ENCODE measurements around the gene CDK10. TPM values are rescaled to one million over a fixed set of nuclear protein-coding genes. Genes with fewer than 3 reads are reported as not detected.
A peak's percentile ranks its signal among the peaks of the same experiment; 100 is the strongest.

Gene CDK10
- total and polyA plus RNA-seq, 9 of the 15 experiments (the other 6 are each of a cell fraction or from before 2014, with no cell fraction given): 2.0 to 85.1 (median 40.1) TPM

- Histone ChIP-seq H2AFZ (ENCODE audit: low read depth, low read length) (no peak overlapping the region), H3K79me2 (ENCODE audit: control insufficient read depth, insufficient read depth, low read length) (no peaks in the 10 kb centered on the region), H3K27ac (ENCODE audit: extremely low read depth, low read depth, low read length) (no peak overlapping the region), H3K4me2 (ENCODE audit: insufficient read depth, low read length) (no peak overlapping the region), H3K9me1 (ENCODE audit: control insufficient read depth, insufficient read depth, low read length) (no peaks in the 10 kb centered on the region), H3K36me3 (ENCODE audit: control insufficient read depth, insufficient read depth, low read length) (peaks cover 17% of the 10 kb centered on the region; the same call in 2 of the 3 replicates), H3K4me3 (no peak overlapping the region), H3K9ac (ENCODE audit: insufficient read depth in 1 of 2, low read depth in 2 of 2, low read length in 2 of 2) (no peak overlapping the region), H3K9me3 (replicated peaks; ENCODE audit: control insufficient read depth, insufficient read depth, low read depth, low read length) (no peaks in the 10 kb centered on the region), H4K20me1 (replicated peaks; ENCODE audit: control insufficient read depth, insufficient read depth, low read length) (no peaks in the 10 kb centered on the region), H3K4me1 (replicated peaks in 1 of 2; ENCODE audit: control insufficient read depth in 2 of 2, insufficient read depth in 2 of 2, low read length in 2 of 2) (peaks cover 3 to 19% of the 10 kb centered on the region in 2 experiments; a peak in 3 of 5 replicates), H3K27me3 (ENCODE audit: control insufficient read depth in 2 of 2, insufficient read depth in 2 of 2, low read length in 2 of 2) (no peaks in the 10 kb centered on the region)
- ChIA-PET POLR2A (interaction anchor here (1.5 kb wide), 1 partner anchor 9 kb away, joined by 6 read pairs; no protein-coding TSS in a partner anchor), CTCF (ENCODE audit: low intra/inter-chr PET ratio) (interaction anchor here (1.2 kb wide), 1 partner anchor 93 kb away, joined by 4 read pairs; no protein-coding TSS in a partner anchor)
- BruUV-seq (replicated peaks): no TSS peak
- peak in 1 of 4 experiments; percentile 13 for DNase-seq (ENCODE audit: extremely low read depth in 1 of 4, low spot score in 3 of 4)
- WGBS (ENCODE audit: insufficient coverage, low coverage, missing lambda C conversion rate): 61% methylated on average over 9 of the region's 9 CpGs
- TF ChIP-seq NONO (IDR thresholded peaks at IDR 0.05; ENCODE audit: low read depth in 2 of 2, low read length in 1 of 2) (no peak), CTCF (IDR thresholded peaks at IDR 0.05 in 2 of 3, conservative IDR thresholded peaks at IDR 0.05 in 1 of 3; ENCODE audit: insufficient read depth in 2 of 3, low read depth in 1 of 3, low read length in 3 of 3) (0 out of 6 replicates have a peak, but pooled peaks of 1 of the 3 experiments have one; percentile 17)
- peak; percentile 55 for ATAC-seq
- peak; percentile 62 for FAIRE-seq
- intact Hi-C loops (cut with micrococcal nuclease) (loop anchor here (2.0 kb wide), 1 partner anchor 93 kb away; the partner anchor contains the start of gene CPNE7), in situ Hi-C loops (cut with MboI) (no loop called here)
Observed at GRCh38 chr16:89667633-89668032, 18.9 kb upstream of the CDK10 start.

GRCh38 chr16:89668790-89669158 lies 17.7 kb upstream of the CDK10 start:
- H3K4me2 ChIP-seq (ENCODE audit: insufficient read depth, low read length): no peak overlapping the region
- no peaks in the 10 kb centered on the region for H3K9me1 ChIP-seq (ENCODE audit: control insufficient read depth, insufficient read depth, low read length)
- CTCF ChIA-PET (ENCODE audit: low intra/inter-chr PET ratio): no interaction called here
- H3K36me3 ChIP-seq (ENCODE audit: control insufficient read depth, insufficient read depth, low read length): peaks cover 7% of the 10 kb centered on the region; the same call in 1 of the 3 replicates
- no peak overlapping the region for H3K27ac ChIP-seq (ENCODE audit: extremely low read depth, low read depth, low read length)
- no peak overlapping the region for H3K9ac ChIP-seq (ENCODE audit: insufficient read depth in 1 of 2, low read depth in 2 of 2, low read length in 2 of 2)
- no peak for ATAC-seq
- intact Hi-C loops (cut with micrococcal nuclease) (no loop called here), in situ Hi-C loops (cut with MboI) (no loop called here)
- FAIRE-seq: no peak
- no peaks in the 10 kb centered on the region for H3K9me3 ChIP-seq (replicated peaks; ENCODE audit: control insufficient read depth, insufficient read depth, low read depth, low read length)
- BruUV-seq (replicated peaks): no TSS peak
- no peak overlapping the region for H2AFZ ChIP-seq (ENCODE audit: low read depth, low read length)
- peaks cover 3 to 19% of the 10 kb centered on the region in 2 experiments; a peak in 3 of 5 replicates for H3K4me1 ChIP-seq (replicated peaks in 1 of 2; ENCODE audit: control insufficient read depth in 2 of 2, insufficient read depth in 2 of 2, low read length in 2 of 2)
- no peak for DNase-seq (ENCODE audit: extremely low read depth in 1 of 4, low spot score in 3 of 4)
- no peak overlapping the region for H3K4me3 ChIP-seq
- POLR2A ChIA-PET: interaction anchor here (1.0 to 1.5 kb wide), 2 partner anchors 10 to 18 kb away, joined by 3 to 6 read pairs; partner anchors contain the start of gene CDK10
- no peaks in the 10 kb centered on the region for H4K20me1 ChIP-seq (replicated peaks; ENCODE audit: control insufficient read depth, insufficient read depth, low read length)
- 53% methylated on average over 5 of the region's 5 CpGs for WGBS (ENCODE audit: insufficient coverage, low coverage, missing lambda C conversion rate)
- H3K79me2 ChIP-seq (ENCODE audit: control insufficient read depth, insufficient read depth, low read length): no peaks in the 10 kb centered on the region
- no peaks in the 10 kb centered on the region for H3K27me3 ChIP-seq (ENCODE audit: control insufficient read depth in 2 of 2, insufficient read depth in 2 of 2, low read length in 2 of 2)
- no peak for TF ChIP-seq RBFOX2 (IDR thresholded peaks at IDR 0.05; ENCODE audit: low read depth, low read length)
- no peak for TF ChIP-seq EP300 (IDR thresholded peaks at IDR 0.05; ENCODE audit: low read length)
- TF ChIP-seq MCM2 (IDR thresholded peaks at IDR 0.05; ENCODE audit: low read depth): no peak
- TF ChIP-seq ZNF384 (IDR thresholded peaks at IDR 0.05; ENCODE audit: low read depth, low read length): no peak
- TF ChIP-seq SMAD2 (IDR thresholded peaks at IDR 0.05; ENCODE audit: low read depth, low read length): no peak
- TF ChIP-seq SFPQ (IDR thresholded peaks at IDR 0.05; ENCODE audit: low read depth, low read length): no peak
- TF ChIP-seq NONO (IDR thresholded peaks at IDR 0.05; ENCODE audit: low read depth in 2 of 2, low read length in 1 of 2): no peak
